Left lung (tissue), 10 donors: Measurements from ENCODE around the gene TRIP13. TPM values are rescaled to one million over a fixed set of nuclear protein-coding genes. Genes with fewer than 3 reads are reported as not detected.
"Not testable (repeated sequence)": the region's sequence is repeated elsewhere in the genome, so short reads cannot be mapped to it uniquely, and the experiment has no call there.

Source experiments
- ATAC-seq: fragments of 200-7000 bp; cut with Tn5 transposase; one replicate; pipeline ENCODE4 v1.9.1; 2020; ENCODE audit warnings: moderate library complexity
- DNase-seq, 4 donors: peaks; one replicate each; pipeline ENCODE4 v3.0.0-alpha.2; 2013 to 2020
- H3K27ac ChIP-seq, 2 donors: fragments of 200-600 bp; sonication (generic) in 1 of 2; one replicate each; pipeline versions ENCODE4 v1.5.0 to v1.8.0; 2020 to 2021
- H3K27me3 ChIP-seq, 2 donors: fragments of 200-600 bp; sonication (generic) in 1 of 2; one replicate each; pipeline versions ENCODE4 v1.5.0 to v1.8.0; 2020 to 2021
- H3K36me3 ChIP-seq, 2 donors: fragments of 200-600 bp; sonication (generic) in 1 of 2; one replicate each; pipeline versions ENCODE4 v1.5.0 to v1.8.0; 2020 to 2021
- H3K4me1 ChIP-seq, 2 donors: fragments of 200-600 bp; one replicate each; pipeline ENCODE4 v1.8.0; 2021
- H3K4me3 ChIP-seq, 2 donors: fragments of 200-600 bp; sonication (generic) in 1 of 2; one replicate each; pipeline versions ENCODE4 v1.5.0 to v1.8.0; 2020 to 2021; ENCODE audit warnings: mild to moderate bottlenecking in 1 of 2
- H3K9me3 ChIP-seq, 2 donors: fragments of 200-600 bp; sonication (generic) in 1 of 2; one replicate each; pipeline versions ENCODE4 v1.5.0 to v1.8.0; 2020 to 2021
- intact Hi-C, 2 donors: fragments of 100-400 bp; cut with DNase I; formaldehyde crosslinking; loops; one replicate each; pipeline versions ENCODE4 v1.11.2 to v1.14.2; 2022
- polyA plus RNA-seq, 6 donors: library from polyadenylated mRNA; unstranded; fragments of 120-200 nt; gene quantifications; one replicate each; pipeline ENCODE4 v1.2.1, GENCODE V29; 2013; ENCODE audit not compliant: insufficient read length in 6 of 6
- total RNA-seq, 2 donors: library from RNA; stranded (reverse); fragmentation: NEBNext Ultra II Directional; extraction: Animal tissue kit (Norgen Biotek cat#: 25700); gene quantifications; one replicate each; pipeline ENCODE4 v1.2.1, GENCODE V29; 2021
- TF ChIP-seq, protein P1 (sequence below), 2 donors: fragments of 200-600 bp; sonication (generic) in 1 of 2; IDR thresholded peaks; one replicate each; pipeline versions ENCODE4 v1.5.0 to v1.8.0; 2021; ENCODE audit warnings: antibody characterized with exemption in 2 of 2
- donor health status: DM: no; HTN: yes; CAD: no.
- donor health status: DM: no; HTN: no; CAD: no.

The TRIP13 gene
- total and polyA plus RNA-seq, 8 donors: 4.3 to 17.4 (median 12.2) TPM

DNA sequence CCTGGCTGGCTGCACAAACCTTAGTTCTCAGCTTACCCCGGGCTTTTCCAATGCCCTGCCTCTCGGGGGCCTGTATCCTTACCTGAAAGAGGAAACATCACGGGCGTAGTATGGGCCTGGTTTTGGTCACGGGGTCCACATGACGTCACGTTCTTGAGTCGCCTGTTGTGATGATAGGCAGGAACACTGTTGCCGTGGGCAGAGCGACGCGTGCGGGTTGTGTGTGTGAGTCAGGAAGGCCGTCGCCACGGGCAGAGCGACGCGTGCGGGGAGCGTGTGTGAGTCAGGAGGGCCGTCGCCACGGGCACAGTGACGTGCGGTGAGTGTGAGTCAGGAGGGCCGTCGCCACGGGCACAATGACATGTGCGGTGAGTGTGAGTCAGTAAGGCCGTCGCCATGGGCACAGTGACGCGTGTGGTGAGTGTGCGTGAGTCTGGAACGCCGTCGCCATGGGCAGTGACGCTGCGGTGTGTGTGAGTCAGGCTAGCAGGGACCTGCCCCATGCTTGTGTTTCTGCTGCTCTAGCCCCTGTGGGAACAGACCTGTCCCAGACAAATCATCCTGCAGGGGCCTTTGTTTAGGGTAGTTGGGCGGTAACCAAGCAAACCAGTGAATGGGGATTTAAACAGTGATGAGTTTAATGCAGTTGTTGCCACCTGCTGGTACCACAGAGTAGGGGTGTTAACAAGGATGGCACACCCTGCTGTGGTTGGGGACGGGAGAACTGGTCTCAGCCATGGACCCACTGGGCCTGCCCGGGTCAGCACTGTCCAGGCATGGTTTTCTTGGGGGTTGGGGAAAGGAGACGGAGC lies 19.8 kb downstream of the TRIP13 start:
- TF ChIP-seq, protein P1, sequence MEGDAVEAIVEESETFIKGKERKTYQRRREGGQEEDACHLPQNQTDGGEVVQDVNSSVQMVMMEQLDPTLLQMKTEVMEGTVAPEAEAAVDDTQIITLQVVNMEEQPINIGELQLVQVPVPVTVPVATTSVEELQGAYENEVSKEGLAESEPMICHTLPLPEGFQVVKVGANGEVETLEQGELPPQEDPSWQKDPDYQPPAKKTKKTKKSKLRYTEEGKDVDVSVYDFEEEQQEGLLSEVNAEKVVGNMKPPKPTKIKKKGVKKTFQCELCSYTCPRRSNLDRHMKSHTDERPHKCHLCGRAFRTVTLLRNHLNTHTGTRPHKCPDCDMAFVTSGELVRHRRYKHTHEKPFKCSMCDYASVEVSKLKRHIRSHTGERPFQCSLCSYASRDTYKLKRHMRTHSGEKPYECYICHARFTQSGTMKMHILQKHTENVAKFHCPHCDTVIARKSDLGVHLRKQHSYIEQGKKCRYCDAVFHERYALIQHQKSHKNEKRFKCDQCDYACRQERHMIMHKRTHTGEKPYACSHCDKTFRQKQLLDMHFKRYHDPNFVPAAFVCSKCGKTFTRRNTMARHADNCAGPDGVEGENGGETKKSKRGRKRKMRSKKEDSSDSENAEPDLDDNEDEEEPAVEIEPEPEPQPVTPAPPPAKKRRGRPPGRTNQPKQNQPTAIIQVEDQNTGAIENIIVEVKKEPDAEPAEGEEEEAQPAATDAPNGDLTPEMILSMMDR (IDR thresholded peaks at IDR 0.05): no peak
- ATAC-seq: peak; percentile 13
- Histone ChIP-seq H3K9me3 (no peaks in the 10 kb centered on the region), H3K4me1 (no peaks in the 10 kb centered on the region), H3K36me3 (peaks cover 0 to 23% of the 10 kb centered on the region in 2 donors), H3K4me3 (no peak overlapping the region), H3K27me3 (no peaks in the 10 kb centered on the region), H3K27ac (no peak overlapping the region)
- intact Hi-C loops: no loop called here
- DNase-seq: no peak

DNA sequence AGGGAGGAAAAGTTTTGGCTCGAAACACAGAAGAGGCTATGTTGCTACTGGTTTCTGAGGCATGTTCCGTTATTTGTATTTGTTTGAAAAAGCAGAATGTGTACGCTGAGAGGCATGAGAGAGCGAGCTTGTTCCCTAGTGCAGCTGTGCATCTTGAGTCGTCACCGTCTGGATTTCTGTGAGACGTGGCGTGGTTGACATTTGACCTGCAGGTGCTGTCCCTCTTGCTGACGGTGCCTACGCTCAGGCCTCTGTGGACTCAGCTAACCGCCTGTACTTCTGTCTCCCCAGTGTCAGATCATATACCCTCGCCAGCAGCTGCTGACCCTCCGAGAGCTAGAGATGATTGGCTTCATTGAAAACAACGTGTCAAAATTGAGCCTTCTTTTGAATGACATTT lies 21.5 kb downstream of the TRIP13 start:
- no peak for ATAC-seq
- H3K4me1 ChIP-seq: no peaks in the 10 kb centered on the region

DNA sequence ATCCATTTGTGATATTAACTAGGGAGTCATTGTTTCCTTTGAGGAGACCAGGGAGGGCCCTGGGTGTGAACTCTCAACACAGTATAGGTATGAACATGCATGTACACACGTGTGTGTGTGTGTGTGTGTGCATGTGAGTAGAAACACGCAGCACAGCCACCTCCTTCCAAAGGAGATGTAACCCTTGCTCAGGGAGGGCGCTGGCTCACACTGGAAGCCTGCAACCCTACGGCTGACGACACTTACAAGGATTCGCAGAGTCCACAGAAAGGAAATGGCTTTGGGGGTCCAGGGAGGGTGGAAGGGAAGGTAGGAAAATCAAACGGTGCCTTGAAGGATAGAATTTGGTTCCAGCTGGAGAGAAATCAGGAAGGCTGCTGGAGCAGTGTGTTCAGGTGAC lies 21.9 kb downstream of the TRIP13 start:
- Histone ChIP-seq H3K4me3 (no peak overlapping the region), H3K27ac (no peak overlapping the region), H3K36me3 (peaks cover 0 to 20% of the 10 kb centered on the region in 2 donors), H3K27me3 (no peaks in the 10 kb centered on the region), H3K4me1 (no peaks in the 10 kb centered on the region), H3K9me3 (no peaks in the 10 kb centered on the region)
- TF ChIP-seq, protein P1 (IDR thresholded peaks at IDR 0.05): no peak
- ATAC-seq (no peak), DNase-seq (no peak)
- intact Hi-C loops: no loop called here

More for the DNA sequence above, 21.5 kb downstream of the TRIP13 start:
- no peak for DNase-seq
- intact Hi-C loops: no loop called here
- H3K27me3 ChIP-seq: no peaks in the 10 kb centered on the region
- H3K36me3 ChIP-seq: peaks cover 0 to 20% of the 10 kb centered on the region in 2 donors
- TF ChIP-seq, protein P1 (IDR thresholded peaks at IDR 0.05): no peak
- no peaks in the 10 kb centered on the region for H3K9me3 ChIP-seq
- H3K27ac ChIP-seq: no peak overlapping the region
- no peak overlapping the region for H3K4me3 ChIP-seq

DNA sequence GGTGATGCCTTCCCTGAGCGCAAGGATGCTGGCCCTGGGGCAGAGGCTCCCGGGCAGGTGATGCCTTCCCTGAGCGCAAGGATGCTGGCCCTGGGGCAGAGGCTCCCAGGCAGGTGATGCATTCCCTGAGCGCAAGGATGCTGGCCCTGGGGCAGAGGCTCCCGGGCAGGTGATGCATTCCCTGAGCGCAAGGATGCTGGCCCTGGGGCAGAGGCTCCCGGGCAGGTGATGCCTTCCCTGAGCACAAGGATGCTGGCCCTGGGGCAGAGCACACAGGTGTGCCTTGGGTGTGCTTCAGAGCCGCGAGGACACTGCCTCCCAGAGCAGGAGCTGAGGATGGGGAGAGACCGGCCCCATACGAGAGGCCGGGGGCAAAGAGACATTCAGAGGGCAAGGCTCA lies 22.7 kb downstream of the TRIP13 start:
- H3K27ac ChIP-seq, H3K4me3 ChIP-seq, H3K4me1 ChIP-seq, DNase-seq, H3K27me3 ChIP-seq, intact Hi-C loops, H3K9me3 ChIP-seq, ATAC-seq: not testable (repeated sequence)
- peaks cover 0 to 20% of the 10 kb centered on the region in 2 donors for H3K36me3 ChIP-seq

DNA sequence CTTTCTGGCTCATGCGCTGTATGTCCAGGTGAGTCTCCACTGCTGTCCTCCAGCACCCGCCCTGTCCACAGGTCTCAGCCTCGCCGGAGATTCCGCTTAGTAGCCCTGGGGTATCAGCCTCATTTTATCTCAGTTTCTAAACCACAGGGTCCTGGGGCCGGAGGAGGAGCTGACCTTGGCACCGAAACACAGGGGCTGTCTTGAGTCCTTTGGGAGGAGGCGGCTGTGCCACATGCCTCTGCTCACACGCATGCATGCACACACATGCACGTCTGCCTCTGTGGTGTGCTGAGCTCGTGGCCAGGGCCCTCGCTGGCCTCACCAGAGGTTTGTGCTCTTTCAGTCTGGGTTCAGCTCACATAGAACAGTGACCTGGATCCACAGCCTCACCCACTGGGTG lies 23.3 kb downstream of the TRIP13 start:
- Histone ChIP-seq H3K4me3 (no peak overlapping the region), H3K27me3 (no peaks in the 10 kb centered on the region), H3K36me3 (peaks cover 0 to 20% of the 10 kb centered on the region in 2 donors), H3K9me3 (no peaks in the 10 kb centered on the region), H3K27ac (no peak overlapping the region), H3K4me1 (no peaks in the 10 kb centered on the region)
- intact Hi-C loops: no loop called here
- DNase-seq (no peak), ATAC-seq (no peak)
- TF ChIP-seq, protein P1 (IDR thresholded peaks at IDR 0.05): no peak
